GM23338 (cell line): Measurements from ENCODE around the gene SLC9A3. TPM values are rescaled to one million over a fixed set of nuclear protein-coding genes. Genes with fewer than 3 reads are reported as not detected.

Experiments
- ATAC-seq: fragments of 200-7000 bp; cut with Tn5 transposase; 3 replicates; pipeline ENCODE4 v1.9.1; 2020
- DNase-seq: peaks from one replicate; pipeline ENCODE4 v3.0.0-alpha.2; 2015; ENCODE audit warnings: low spot score
- H2AFZ ChIP-seq: fragments of 200-600 bp; sonication (generic); 2 replicates; pipeline ENCODE4 v1.8.0; 2016; ENCODE audit warnings: antibody characterized with exemption, mild to moderate bottlenecking, moderate library complexity
- H3F3A ChIP-seq: fragments of 200-600 bp; sonication (generic); replicated peaks from 2 replicates; pipeline ENCODE4 v1.8.0; 2017; ENCODE audit warnings: antibody characterized with exemption, mixed run types, low read depth
- H3K27ac ChIP-seq: fragments of 200-600 bp; sonication (generic); 2 replicates; pipeline ENCODE4 v1.6.1; 2016; ENCODE audit warnings: low read depth
- H3K27me3 ChIP-seq: fragments of 200-600 bp; sonication (generic); 2 replicates; pipeline ENCODE4 v1.8.0; 2016; ENCODE audit warnings: mild to moderate bottlenecking, mixed run types, moderate library complexity; ENCODE audit not compliant: insufficient read depth
- H3K36me3 ChIP-seq: fragments of 200-600 bp; sonication (generic); 2 replicates; pipeline ENCODE4 v1.8.0; 2016; ENCODE audit warnings: mild to moderate bottlenecking; ENCODE audit not compliant: insufficient read depth
- H3K4me1 ChIP-seq: fragments of 200-600 bp; sonication (generic); 2 replicates; pipeline ENCODE4 v1.8.0; 2016; ENCODE audit warnings: mild to moderate bottlenecking, moderate library complexity; ENCODE audit not compliant: insufficient read depth
- H3K4me2 ChIP-seq: fragments of 200-600 bp; sonication (generic); 2 replicates; pipeline ENCODE4 v1.7.1; 2017; ENCODE audit warnings: mixed run types
- H3K4me3 ChIP-seq: fragments of 200-600 bp; sonication (generic); 2 replicates; pipeline ENCODE4 v1.6.1; 2016; ENCODE audit warnings: mixed run types
- H3K79me2 ChIP-seq: fragments of 200-600 bp; sonication (generic); replicated peaks from 2 replicates; pipeline ENCODE4 v1.8.0; 2017; ENCODE audit warnings: mild to moderate bottlenecking; ENCODE audit not compliant: insufficient read depth
- H3K9me2 ChIP-seq: fragments of 200-600 bp; sonication (generic); 2 replicates; pipeline ENCODE4 v1.8.0; 2017; ENCODE audit not compliant: insufficient read depth
- H4K20me1 ChIP-seq: fragments of 200-600 bp; sonication (generic); replicated peaks from 2 replicates; pipeline ENCODE4 v1.8.0; 2017; ENCODE audit warnings: mild to moderate bottlenecking; ENCODE audit not compliant: insufficient read depth
- H3K27ac Mint-ChIP-seq: 2 replicates; pipeline ENCODE4 v1.8.0; 2020; ENCODE audit warnings: inconsistent platforms, mild to moderate bottlenecking, moderate library complexity, mixed read lengths
- H3K27me3 Mint-ChIP-seq: 3 replicates; pipeline ENCODE4 v1.8.0; 2022; ENCODE audit warnings: low read depth, mild to moderate bottlenecking, moderate library complexity, mixed read lengths, inconsistent platforms; ENCODE audit not compliant: insufficient read depth, poor library complexity
- H3K36me3 Mint-ChIP-seq: 3 replicates; pipeline ENCODE4 v1.8.0; 2021; ENCODE audit warnings: low read depth, mild to moderate bottlenecking, inconsistent platforms, moderate library complexity, mixed read lengths
- H3K4me1 Mint-ChIP-seq: 3 replicates; pipeline ENCODE4 v1.8.0; 2020; ENCODE audit warnings: mild to moderate bottlenecking, inconsistent platforms, mixed read lengths
- H3K4me3 Mint-ChIP-seq: 3 replicates; pipeline ENCODE4 v1.8.0; 2021; ENCODE audit warnings: moderate library complexity, mild to moderate bottlenecking, inconsistent platforms, mixed read lengths
- H3K9me3 Mint-ChIP-seq: 3 replicates; pipeline ENCODE4 v1.8.0; 2020; ENCODE audit warnings: moderate library complexity, mild to moderate bottlenecking, inconsistent platforms, mixed read lengths
- JUNB ChIP-seq: IDR thresholded peaks from one replicate; pipeline ENCODE4 v1.6.1; 2016; ENCODE audit warnings: antibody characterized with exemption; ENCODE audit not compliant: unreplicated experiment
- POLR2AphosphoS5 ChIP-seq: IDR thresholded peaks from 2 replicates; pipeline ENCODE4 v1.6.1; 2016; ENCODE audit warnings: antibody characterized with exemption, low read depth
- STAT1 ChIP-seq: IDR thresholded peaks from one replicate; pipeline ENCODE4 v1.6.1; 2016; ENCODE audit warnings: antibody characterized with exemption; ENCODE audit not compliant: unreplicated experiment
- ZNF114 ChIP-seq: fragments of 250-450 bp; sonication (Bioruptor Pico); IDR thresholded peaks from 2 replicates; pipeline ENCODE4 v1.5.0; 2020; ENCODE audit warnings: mild to moderate bottlenecking, moderate library complexity
- polyA plus RNA-seq: library from polyadenylated mRNA; unstranded; fragments of >200 nt; fragmentation: Nextera tagmentation; extraction: Ambion mirVana; gene quantifications from 2 replicates; pipeline ENCODE4 v1.2.1, GENCODE V29; 2016
- total RNA-seq: library from RNA; depleted of rRNA; stranded (reverse); fragments of >200 nt; shearing (Covaris generic); gene quantifications from 2 replicates; pipeline ENCODE4 v1.2.3, GENCODE V29; 2014
- TF ChIP-seq, protein P1 (sequence below): fragments of 250-450 bp; sonication (Bioruptor Pico); IDR thresholded peaks from 2 replicates; pipeline ENCODE4 v1.5.0; 2020; ENCODE audit warnings: mild to moderate bottlenecking, moderate library complexity
- TF ChIP-seq, protein P2 (sequence below): IDR thresholded peaks from one replicate; pipeline ENCODE4 v1.6.1; 2018; ENCODE audit warnings: antibody characterized with exemption; ENCODE audit not compliant: unreplicated experiment

Gene SLC9A3
- total and polyA plus RNA-seq, 2 experiments from 2014 or later = 0.39 to 3.1 TPM

DNA sequence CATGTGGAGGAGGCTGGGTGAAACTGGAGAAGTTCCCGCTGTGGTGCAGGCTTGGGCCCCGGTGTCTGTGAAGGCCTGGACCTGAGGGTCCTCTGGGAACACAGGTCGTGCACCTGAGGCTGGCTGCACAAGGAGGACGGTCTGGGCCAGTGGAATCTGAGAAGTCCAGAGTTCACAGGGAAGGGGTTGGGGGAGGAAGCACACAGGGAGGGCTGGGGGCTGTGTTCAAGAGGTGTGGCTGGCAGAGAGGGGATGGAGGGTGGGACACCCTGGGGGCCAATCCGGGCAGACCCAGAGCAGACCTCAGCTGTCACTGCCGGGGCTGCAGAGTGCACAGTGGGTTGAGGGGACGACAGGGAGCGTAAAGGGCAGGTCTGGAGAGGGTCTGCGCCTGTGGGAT, 2.6 kb downstream of the SLC9A3 start (continued):
- TF ChIP-seq, protein P1, sequence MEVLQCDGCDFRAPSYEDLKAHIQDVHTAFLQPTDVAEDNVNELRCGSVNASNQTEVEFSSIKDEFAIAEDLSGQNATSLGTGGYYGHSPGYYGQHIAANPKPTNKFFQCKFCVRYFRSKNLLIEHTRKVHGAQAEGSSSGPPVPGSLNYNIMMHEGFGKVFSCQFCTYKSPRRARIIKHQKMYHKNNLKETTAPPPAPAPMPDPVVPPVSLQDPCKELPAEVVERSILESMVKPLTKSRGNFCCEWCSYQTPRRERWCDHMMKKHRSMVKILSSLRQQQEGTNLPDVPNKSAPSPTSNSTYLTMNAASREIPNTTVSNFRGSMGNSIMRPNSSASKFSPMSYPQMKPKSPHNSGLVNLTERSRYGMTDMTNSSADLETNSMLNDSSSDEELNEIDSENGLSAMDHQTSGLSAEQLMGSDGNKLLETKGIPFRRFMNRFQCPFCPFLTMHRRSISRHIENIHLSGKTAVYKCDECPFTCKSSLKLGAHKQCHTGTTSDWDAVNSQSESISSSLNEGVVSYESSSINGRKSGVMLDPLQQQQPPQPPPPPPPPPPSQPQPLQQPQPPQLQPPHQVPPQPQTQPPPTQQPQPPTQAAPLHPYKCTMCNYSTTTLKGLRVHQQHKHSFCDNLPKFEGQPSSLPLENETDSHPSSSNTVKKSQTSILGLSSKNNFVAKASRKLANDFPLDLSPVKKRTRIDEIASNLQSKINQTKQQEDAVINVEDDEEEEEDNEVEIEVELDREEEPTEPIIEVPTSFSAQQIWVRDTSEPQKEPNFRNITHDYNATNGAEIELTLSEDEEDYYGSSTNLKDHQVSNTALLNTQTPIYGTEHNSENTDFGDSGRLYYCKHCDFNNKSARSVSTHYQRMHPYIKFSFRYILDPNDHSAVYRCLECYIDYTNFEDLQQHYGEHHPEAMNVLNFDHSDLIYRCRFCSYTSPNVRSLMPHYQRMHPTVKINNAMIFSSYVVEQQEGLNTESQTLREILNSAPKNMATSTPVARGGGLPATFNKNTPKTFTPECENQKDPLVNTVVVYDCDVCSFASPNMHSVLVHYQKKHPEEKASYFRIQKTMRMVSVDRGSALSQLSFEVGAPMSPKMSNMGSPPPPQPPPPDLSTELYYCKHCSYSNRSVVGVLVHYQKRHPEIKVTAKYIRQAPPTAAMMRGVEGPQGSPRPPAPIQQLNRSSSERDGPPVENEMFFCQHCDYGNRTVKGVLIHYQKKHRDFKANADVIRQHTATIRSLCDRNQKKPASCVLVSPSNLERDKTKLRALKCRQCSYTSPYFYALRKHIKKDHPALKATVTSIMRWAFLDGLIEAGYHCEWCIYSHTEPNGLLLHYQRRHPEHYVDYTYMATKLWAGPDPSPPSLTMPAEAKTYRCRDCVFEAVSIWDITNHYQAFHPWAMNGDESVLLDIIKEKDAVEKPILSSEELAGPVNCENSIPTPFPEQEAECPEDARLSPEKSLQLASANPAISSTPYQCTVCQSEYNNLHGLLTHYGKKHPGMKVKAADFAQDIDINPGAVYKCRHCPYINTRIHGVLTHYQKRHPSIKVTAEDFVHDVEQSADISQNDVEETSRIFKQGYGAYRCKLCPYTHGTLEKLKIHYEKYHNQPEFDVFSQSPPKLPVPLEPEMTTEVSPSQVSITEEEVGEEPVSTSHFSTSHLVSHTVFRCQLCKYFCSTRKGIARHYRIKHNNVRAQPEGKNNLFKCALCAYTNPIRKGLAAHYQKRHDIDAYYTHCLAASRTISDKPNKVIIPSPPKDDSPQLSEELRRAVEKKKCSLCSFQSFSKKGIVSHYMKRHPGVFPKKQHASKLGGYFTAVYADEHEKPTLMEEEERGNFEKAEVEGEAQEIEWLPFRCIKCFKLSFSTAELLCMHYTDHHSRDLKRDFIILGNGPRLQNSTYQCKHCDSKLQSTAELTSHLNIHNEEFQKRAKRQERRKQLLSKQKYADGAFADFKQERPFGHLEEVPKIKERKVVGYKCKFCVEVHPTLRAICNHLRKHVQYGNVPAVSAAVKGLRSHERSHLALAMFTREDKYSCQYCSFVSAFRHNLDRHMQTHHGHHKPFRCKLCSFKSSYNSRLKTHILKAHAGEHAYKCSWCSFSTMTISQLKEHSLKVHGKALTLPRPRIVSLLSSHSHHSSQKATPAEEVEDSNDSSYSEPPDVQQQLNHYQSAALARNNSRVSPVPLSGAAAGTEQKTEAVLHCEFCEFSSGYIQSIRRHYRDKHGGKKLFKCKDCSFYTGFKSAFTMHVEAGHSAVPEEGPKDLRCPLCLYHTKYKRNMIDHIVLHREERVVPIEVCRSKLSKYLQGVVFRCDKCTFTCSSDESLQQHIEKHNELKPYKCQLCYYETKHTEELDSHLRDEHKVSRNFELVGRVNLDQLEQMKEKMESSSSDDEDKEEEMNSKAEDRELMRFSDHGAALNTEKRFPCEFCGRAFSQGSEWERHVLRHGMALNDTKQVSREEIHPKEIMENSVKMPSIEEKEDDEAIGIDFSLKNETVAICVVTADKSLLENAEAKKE (CRISPR knock-in tag) = no peak

DNA sequence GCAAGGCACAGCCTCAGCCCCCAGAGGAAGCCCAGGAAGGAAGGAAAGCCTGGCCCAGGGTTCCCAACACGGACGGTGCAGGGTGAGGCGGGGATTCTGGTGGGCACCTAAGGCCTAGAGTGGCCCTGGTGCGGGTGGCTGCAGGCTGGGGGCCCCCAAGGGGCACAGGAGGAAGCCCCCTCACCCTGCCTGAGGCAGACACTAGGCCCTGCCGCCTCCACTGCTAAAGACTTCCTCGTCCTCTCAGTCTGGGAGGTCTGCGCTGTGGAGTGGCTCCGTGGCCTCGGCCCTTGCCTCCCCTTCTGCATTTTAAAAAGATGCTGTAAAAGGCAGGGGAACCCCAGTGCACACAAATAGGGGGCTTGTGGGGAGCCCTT, 3.4 kb downstream of the SLC9A3 start:
- no peak overlapping the region for H2AFZ ChIP-seq
- H3K9me2 ChIP-seq = peaks cover 8% of the 10 kb centered on the region; the same call in 1 of the 2 replicates
- H3K27me3 ChIP-seq = peaks cover 45% of the 10 kb centered on the region
- no peak overlapping the region for H3K27ac ChIP-seq
- no peak for TF ChIP-seq POLR2AphosphoS5
- no peak for TF ChIP-seq STAT1
- TF ChIP-seq, protein P2, sequence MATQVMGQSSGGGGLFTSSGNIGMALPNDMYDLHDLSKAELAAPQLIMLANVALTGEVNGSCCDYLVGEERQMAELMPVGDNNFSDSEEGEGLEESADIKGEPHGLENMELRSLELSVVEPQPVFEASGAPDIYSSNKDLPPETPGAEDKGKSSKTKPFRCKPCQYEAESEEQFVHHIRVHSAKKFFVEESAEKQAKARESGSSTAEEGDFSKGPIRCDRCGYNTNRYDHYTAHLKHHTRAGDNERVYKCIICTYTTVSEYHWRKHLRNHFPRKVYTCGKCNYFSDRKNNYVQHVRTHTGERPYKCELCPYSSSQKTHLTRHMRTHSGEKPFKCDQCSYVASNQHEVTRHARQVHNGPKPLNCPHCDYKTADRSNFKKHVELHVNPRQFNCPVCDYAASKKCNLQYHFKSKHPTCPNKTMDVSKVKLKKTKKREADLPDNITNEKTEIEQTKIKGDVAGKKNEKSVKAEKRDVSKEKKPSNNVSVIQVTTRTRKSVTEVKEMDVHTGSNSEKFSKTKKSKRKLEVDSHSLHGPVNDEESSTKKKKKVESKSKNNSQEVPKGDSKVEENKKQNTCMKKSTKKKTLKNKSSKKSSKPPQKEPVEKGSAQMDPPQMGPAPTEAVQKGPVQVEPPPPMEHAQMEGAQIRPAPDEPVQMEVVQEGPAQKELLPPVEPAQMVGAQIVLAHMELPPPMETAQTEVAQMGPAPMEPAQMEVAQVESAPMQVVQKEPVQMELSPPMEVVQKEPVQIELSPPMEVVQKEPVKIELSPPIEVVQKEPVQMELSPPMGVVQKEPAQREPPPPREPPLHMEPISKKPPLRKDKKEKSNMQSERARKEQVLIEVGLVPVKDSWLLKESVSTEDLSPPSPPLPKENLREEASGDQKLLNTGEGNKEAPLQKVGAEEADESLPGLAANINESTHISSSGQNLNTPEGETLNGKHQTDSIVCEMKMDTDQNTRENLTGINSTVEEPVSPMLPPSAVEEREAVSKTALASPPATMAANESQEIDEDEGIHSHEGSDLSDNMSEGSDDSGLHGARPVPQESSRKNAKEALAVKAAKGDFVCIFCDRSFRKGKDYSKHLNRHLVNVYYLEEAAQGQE = no peak
- no peak for TF ChIP-seq JUNB
- TF ChIP-seq ZNF114 (CRISPR knock-in tag) = no peak
- no peak overlapping the region for H3K4me3 Mint-ChIP-seq
- peaks cover 23% of the 10 kb centered on the region for H3K4me1 Mint-ChIP-seq
- H3K36me3 ChIP-seq = no peaks in the 10 kb centered on the region
- H3K27me3 Mint-ChIP-seq = peaks cover 49% of the 10 kb centered on the region
- H3K27ac Mint-ChIP-seq = no peak overlapping the region
- H4K20me1 ChIP-seq = 0 out of 2 replicates have a peak, but pooled peaks cover 3% of the 10 kb centered on the region
- no peak overlapping the region for H3K4me3 ChIP-seq
- H3F3A ChIP-seq = 0 out of 2 replicates have a peak, but pooled peaks cover 3% of the 10 kb centered on the region
- DNase-seq (no peak), ATAC-seq (no peak)
- H3K4me1 ChIP-seq = peaks cover 5% of the 10 kb centered on the region
- no peaks in the 10 kb centered on the region; the same call in 2 of the 3 replicates for H3K36me3 Mint-ChIP-seq
- H3K9me3 Mint-ChIP-seq = no peaks in the 10 kb centered on the region; the same call in 2 of the 3 replicates
- H3K79me2 ChIP-seq = no peaks in the 10 kb centered on the region
- H3K4me2 ChIP-seq = no peak overlapping the region
